Activated CD4-positive, CD25-positive, alpha-beta regulatory T cell (primary cell): ENCODE measurements around the gene HDGF.
"Not testable (repeated sequence)": the region's sequence is repeated elsewhere in the genome, so short reads cannot be mapped to it uniquely, and the experiment has no call there.

Experiments
- DNase-seq, 4 experiments: peaks; one replicate each; lab custom pipeline; 2025; lab: John Stamatoyannopoulos, UW

Gene HDGF

DNA sequence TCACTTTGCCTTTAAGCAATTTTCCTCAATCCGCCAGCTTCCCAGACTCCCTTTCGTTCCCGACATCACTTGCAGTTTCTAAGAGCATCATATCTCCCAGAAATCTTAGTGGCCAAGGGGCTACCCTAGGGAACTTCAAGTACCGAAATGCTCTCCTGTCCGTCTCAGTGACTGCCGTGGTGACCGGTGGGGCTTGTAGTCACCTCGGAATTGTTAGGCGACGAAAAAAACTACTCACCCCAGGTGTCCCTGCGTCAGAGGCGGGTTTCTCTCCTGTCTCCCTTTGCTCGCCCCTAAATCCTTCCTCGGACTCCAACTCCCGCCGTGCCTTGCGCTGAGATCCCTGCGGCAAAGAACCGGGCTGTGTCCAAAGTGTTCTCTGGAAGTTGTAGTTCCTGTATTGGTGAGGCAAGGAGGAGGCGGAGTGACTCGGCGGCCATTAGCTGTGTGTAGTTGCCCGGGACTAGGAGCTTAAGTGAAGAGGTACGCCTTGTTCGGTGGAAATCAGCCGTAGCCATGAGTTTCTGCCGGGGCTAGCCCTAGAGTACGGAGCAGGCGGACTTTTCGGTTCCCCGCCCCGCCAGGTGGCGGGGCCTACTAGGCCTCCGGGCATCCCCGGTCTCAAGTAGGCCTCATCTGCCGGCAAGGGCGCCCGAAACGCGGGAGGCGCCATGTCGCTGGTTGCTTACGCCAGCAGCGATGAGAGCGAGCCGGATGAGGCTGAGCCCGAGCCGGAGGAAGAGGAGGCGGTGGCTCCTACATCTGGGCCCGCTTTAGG is 15.8 kb upstream of the HDGF start, which contains the start of gene PRCC:
Gene PRCC, plus strand, starts transcription at position 435 of the 778 bp plus-strand sequence. Its CDS starts 237 bp downstream, at position 672.
- peak; percentile 85 to 94 (median 92) for DNase-seq

DNA sequence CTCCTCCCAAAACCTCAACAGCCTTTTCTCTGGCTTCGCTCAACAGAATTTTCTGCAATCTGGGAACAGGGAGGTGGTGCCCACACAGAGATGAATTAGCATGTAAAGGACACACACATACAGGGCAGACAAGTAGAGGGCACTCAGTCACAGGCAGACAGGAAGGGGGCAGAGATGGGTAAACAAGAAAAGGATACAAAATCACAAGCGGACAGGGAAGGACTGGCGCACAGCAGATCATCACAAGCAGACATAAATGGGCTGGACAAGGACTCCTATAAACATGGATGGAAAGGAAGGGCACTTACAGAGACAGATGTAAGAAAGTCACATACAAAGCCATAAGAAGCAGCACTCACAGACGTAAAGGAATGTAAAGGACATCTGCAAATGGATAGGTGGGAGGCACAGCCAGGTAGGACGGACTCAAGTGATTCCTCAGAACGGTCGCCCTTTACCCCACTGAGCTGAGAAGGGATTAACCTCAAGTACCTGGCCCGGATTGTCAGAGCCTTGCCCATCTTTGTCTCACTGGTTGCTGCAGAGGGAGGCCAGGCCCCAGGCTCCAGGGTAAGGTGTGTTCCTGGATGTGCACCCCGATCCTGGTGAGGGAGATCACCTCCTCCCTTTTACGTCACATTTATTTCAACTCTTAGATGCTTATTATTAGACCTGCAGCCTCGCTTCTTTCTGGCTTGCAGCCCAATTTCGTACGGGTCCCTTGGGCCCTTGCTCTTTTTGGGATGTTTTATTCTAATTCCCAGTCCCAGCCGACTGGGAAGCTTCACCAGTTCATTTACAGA is 15.0 kb upstream of the HDGF start:
- no peak for DNase-seq

GRCh38 chr1:156765666-156766065 is 14.2 kb upstream of the HDGF start:
- no peak for DNase-seq

DNA sequence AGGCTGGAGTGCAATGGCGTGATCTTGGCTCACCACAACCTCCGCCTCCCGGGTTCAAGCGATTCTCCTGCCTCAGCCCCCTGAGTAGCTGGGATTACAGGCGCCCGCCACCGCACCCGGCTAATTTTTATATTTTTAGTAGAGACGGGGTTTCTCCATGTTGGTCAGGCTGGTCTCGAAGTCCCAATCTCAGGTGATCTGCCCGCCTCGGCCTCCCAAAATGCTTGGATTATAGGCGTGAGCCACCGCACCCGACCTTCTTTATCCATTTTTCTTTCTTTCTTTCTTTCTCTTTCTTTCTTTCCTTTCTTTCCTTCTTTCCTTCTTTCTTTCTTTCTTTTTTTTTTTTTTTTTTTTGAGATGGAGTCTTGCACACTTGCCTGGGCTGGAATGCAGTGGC is 13.7 kb upstream of the HDGF start:
- DNase-seq = not testable (repeated sequence)

DNA sequence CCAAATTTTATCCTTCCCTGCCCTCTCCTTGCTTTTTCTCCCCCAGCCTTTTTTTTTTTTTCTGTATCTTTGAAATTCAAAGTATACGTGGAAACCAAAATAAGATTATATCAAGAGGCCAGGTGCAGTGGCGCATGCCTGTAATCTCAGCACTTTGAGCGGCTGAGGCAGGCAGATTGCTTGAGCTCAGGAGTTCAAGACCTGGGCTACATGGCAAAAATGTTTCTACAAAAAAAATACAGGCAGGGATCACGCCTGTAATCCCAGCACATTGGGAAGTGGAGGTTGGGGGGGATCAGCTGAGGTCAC is 9.3 kb upstream of the HDGF start:
- DNase-seq = no peak

DNA sequence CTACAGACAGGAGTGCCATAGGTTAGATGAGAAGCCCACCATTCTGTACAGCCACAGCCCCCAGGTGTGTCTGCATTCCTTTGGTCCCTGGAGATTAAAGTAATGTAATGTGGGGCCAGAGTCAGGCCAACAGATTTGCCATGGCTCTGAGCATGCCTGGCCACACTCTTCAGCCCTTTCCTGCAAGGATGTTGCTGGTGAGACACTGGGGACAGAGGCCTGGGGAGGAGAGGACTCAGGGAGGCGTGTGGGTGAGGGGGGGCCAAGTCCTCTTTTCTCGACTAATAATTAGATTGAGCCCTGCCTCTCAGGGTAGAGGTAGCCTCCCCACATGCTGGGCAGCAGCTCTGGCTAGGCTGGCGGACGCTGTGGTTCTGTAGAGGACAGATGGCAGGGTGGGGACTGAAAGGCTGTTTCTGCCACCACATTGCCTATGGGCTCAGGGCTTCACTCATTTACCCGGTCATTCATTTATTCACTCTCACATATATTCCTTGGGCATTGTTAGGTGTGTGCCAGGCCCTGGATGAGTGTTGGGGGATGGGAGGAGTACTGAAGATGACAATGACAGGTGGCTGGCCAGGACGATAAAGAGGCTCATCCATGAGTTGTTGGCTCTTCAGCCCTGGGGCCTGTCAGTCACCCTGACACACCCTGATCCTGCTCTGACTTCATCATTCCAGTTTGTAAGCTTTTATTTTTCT is 8.8 kb upstream of the HDGF start:
- DNase-seq = no peak

DNA sequence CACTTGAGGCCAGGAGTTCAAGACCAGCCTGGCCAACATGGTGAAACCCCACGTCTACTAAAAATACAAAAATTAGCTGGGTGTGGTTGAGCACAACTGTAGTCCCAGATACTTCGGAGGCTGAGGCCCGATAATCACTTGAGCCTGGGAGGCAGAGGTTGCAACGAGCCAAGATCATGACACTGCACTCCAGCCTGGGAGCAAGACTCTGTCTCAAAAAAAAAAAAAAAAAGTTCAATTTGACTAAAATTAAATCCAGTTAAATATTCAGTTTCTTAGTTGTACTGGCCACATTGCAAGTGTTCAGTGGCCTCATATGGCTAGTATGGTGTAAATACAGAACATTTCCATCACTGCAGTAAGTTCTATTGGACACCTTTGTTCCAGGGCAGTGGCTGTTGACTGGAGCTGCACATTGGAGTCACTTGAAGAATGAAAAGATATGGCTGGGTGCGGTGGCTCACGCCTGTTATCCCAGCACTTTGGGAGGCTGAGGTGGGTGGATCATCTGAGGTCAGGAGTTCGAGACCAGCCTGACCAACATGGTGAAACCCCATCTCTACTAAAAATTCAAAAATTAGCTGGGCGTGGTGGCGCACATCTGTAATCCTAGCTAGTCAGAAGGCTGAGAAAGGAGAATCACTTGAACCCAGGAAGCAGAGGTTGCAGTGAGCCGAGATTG is 6.2 kb upstream of the HDGF start:
- not testable (repeated sequence) for DNase-seq

GRCh38 chr1:156756355-156756754 is 4.9 kb upstream of the HDGF start:
- no peak for DNase-seq

DNA sequence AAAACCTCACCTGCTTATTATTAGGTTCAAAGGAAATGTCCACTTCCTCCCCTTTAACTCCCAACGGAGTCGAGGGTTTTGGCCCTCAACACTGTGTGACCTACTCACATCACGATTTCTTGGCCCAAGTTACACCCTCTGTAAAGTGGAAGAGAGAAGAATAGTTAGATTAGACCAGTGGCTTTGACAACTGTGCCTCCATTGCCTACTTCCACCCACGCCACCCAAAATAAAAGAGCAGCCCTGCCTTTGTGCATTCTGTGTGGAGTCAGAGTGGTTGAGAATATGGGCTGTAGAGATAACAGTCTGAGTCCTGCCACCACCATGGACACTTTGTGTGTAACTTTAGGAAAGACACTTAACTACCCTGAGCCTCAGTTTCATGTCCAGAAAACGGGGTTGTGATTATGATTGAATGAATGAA is 4.1 kb upstream of the HDGF start:
- DNase-seq = no peak

DNA sequence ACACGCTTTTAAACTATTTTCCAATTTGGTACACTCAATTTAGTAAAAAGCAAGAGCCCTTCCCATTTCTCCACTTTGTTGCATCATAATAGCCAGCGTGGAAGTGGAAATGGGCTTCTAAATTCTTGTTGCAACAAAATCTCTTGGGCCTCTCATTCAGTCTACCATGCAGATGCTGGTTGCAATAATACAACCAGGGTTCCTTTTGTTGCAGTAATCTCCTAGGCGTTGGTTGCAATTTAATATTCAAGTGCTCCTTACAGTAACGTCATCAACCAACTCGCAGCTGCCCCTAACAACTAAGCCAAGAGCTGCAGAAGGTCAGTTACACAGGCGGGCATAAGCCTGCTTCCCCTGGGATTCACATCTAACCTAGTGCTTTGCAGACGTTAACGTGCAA is 2.7 kb upstream of the HDGF start:
- DNase-seq = no peak

DNA sequence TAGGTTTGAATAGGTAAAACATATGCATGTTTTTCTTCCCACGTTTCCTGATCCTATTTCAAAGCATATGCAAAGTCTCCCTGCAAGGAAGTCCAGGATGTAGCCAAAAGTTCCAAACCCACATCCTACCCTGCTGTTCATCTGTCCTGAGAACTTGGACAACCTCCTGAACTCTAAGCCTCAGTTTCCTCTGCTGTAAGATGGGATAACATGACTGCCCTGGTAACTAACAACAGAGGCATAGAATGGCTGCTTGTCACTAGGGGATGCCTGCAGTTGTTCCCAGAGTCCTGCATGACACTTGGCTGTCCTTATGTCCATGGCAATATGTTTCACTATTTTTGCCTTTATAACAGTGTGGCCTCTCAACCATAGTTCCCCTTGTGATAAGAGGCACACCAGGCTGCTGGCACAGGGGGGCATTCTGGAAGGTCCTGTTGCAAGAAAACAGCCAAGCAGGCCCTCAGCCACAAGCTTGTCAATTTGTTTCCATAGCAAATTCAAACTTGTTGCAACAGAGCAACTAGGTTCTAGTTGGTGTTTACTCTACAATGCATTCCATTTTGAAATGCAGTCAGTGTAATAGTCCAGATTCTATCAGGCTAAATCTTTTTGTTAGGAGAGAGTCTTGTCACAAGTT is 1.5 kb upstream of the HDGF start:
- no peak for DNase-seq

DNA sequence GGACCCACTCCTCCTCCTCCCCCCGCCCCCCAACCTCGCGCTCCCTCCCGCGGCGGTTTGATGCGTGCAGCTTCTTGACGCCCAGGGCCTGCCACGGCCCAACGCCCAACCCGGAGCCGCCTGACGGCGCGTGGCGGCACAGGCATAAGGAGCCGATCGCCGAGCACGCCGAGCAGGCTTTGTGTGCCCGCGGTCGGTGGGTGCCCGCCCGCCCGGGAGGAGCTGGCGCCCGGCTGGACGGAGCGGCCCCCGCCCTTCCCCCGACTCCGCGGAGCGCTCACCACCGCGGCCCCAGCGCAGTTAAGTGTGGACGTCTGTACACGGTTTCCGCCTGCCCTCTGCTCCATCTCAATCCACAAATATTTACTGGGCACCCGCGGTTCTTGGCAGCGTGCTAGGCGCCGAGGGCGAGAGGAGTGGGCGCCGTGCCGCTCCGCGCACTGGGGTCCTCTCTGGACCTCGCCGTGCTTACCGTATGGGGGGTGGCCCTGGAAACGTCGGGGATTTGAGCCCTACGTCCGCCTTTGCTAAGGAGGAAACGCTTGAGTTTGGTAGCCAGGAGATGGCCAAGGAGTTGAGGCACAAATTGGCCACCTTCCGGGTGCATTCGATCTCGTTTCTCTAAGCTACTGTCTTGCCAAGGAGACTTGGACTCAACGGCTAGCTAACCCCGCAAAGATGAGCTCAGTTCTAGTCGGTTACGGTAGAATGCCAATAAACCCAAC is 444 bp upstream of the HDGF start:
- peak; percentile 94 to 96 (median 95) for DNase-seq

DNA sequence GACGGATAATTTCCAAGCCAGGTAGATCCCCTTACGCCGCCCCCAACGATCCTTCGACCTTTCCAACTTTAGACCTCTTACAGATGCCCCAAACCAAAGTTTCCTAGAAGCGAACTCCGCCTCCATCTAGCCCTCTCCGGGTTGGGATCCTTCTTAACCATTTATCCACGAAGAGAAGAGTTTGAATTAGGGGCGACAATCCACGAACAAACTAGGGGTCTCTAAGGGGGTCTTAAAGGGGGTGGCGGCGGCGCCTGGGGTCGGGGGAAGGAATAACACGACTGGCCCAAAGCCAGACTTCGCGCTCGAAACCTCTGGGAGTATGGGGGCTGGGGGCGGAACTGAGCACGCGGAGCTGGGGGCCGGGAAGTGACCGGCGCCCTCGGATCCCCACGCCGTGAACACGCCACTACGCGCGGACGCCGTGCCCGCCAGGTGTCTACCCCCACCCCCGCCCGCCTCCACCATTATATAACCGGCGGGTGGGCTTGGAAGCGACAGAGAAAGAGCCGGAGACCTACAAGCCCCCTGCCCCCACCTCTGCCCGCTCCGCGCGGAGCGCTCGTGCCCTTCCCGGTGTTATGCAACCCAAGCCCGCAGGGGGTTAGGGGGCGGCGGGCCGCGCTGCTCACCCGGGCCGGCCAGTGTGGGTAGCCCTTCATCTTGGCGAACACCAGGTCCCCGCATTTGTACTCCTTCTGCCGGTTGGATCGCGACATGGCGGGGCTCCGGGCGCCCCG is 594 bp downstream of the HDGF start:
- no peak for DNase-seq

DNA sequence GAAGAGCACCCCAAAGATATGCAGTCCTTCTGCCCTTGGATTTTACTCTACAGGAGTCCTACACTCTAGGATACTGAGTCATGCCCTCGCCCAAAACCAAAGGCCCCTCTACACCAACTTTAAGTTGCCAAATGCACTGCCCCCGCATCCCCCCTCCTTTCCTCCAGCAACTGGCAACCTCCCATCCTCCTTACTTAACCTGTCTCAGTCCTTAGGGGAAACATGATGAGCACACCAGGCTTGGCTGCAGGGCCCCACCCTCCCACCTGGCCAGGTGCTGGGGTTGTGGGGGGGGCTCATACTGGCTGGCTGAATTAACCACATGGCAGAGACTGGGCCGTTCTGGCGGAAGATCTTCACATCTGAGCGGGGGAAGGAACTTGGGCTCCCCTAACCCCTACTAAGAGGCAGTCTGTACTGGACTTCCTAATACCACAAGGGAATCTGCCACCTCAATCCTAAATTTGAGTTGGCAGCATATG is 1.2 kb downstream of the HDGF start:
- no peak for DNase-seq

DNA sequence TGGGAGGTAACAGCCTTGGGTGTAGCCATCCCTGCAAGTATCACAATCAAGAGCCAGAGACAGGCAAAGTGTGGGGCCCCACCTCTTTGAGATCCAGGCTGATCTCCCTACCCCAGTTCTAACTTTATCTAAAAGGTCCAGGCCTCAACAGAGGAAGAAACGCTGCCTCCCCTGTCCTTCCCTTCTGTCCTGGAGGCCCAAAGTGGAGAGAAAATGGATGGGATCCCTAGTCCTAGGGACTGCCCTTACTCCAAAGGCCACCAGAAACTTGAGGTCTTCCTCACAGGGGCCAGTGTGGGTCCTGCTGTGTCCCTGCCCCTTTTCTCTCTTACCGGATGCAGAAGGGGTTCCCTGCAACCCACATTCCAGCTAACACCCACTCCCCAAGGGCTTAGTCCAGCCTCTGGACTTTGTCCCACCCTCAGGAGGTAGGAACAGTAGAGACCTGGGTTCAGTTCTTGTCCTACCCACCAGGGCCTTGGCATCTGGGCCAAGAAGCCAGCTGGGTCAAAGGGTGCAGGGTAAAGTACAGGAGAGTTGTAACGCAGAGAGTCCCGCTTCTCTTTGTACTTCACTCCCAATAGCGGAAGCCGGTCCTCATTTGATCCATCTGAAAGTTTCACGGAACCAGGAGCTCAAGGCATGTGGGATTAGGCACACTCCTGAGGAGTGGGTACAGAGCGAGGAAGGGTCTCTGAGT is 1.9 kb downstream of the HDGF start:
- no peak for DNase-seq

DNA sequence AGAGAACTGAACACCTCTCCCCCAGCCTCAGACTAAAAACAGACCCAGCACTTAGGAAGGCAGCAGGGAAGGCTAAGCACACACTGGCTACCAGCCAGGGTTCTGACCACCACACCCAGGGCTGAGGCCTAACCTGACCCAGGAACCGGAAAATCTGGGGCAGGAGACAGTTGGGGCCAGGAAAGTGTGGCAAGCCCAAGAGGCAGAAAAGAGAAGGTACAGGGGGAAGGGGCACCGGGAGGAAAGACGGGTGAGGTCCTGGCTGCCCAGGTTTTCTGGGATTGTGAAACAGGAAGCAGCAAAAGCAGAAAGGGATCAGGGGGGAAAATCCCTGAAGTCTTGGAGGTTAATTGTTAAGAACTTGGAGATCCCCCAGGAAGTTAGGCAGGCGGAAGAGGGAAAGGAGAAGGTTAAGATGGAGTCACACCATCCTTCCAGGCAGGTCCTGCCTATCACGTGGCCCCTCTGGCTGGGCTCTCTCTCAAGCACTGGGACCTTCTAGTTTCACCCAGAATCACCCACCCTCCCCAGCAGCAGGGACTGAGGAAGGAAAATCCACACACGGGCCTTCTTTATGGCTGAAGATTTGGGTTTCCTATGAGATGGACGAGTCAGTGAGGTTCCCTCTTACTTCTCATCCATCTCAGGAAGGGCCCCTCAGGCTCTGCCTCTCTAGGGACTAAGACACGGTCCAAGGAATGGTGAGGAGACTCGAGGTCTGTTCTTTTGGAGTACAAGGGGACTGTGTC is 2.6 kb downstream of the HDGF start:
- no peak for DNase-seq

- DNase-seq = no peak
These were observed 3.5 kb downstream of the HDGF start for GRCh38 chr1:156747742-156748669.
